Body of pancreas (tissue), 4 donors: Measurements from ENCODE around the gene ABHD6.

Experiments
- POLR2A ChIP-seq, 3 donors: fragments of 450-650 bp; IDR thresholded peaks; one replicate each; pipeline ENCODE4 v1.6.1; 2016; ENCODE audit warnings: antibody characterized with exemption in 3 of 3, mild to moderate bottlenecking in 2 of 3
- TF ChIP-seq, protein P1 (sequence below), 7 experiments: fragments of 450-650 bp in 4 of 7; fragments of 200-600 bp in 3 of 7; sonication (generic) in 3 of 7; IDR thresholded peaks; one replicate each; pipeline ENCODE4 v1.5.1; 2016 to 2019; ENCODE audit warnings: antibody characterized with exemption in 7 of 7

DNA sequence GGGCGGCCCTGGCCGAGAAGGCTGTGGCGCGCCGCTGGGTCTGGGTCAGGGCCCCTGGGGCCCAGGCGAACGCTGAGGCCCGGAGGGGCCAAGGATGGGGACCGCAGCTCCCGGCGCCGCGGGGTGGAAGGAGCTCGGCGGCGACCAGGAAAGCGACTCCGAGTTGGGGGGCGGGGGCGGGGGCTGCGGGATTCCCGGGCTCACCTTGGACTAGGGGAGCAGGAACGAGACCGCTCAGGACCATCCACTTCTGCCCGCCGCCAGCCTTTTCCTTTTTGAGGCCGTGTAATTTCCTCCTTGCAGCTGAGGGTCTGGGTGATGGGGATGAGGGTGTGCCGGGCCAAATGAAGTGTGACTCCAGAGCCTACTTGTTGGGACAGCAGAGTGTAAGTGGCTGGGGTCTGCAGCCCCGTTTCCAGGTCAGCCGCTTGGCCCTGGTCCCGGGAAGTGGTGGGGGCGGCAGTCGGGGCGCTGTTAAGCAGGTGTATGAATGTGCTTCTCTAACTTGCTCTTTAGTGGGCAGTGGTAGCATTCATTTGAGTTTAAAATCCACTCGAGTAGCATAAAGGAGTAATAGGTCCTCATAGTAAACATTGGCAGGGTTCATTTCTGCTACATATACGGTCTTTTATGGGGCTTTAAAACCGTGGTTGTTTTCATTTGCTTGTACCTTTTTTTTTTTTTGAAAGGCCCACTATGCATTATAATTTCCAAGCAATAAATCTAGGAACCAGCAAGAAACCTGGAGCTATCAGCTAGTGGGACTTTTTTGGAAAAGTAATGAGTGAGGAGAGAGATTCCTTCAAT is 95.8 kb downstream of the ABHD6 start:
- TF ChIP-seq, protein P1, sequence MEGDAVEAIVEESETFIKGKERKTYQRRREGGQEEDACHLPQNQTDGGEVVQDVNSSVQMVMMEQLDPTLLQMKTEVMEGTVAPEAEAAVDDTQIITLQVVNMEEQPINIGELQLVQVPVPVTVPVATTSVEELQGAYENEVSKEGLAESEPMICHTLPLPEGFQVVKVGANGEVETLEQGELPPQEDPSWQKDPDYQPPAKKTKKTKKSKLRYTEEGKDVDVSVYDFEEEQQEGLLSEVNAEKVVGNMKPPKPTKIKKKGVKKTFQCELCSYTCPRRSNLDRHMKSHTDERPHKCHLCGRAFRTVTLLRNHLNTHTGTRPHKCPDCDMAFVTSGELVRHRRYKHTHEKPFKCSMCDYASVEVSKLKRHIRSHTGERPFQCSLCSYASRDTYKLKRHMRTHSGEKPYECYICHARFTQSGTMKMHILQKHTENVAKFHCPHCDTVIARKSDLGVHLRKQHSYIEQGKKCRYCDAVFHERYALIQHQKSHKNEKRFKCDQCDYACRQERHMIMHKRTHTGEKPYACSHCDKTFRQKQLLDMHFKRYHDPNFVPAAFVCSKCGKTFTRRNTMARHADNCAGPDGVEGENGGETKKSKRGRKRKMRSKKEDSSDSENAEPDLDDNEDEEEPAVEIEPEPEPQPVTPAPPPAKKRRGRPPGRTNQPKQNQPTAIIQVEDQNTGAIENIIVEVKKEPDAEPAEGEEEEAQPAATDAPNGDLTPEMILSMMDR (IDR thresholded peaks at IDR 0.05): no peak
- no peak for TF ChIP-seq POLR2A (IDR thresholded peaks at IDR 0.05)
